Measurements from ENCODE around the gene MED12. TPM values are rescaled to one million over a fixed set of nuclear protein-coding genes. Genes with fewer than 3 reads are reported as not detected.

The MED12 gene
- total RNA-seq, 2 donors from 2014 or later = 22.9 to 48.8 TPM

- Histone ChIP-seq H3K4me3 (no peak overlapping the region), H3K4me1 (ENCODE audit: control insufficient read depth in 1 of 2, low read depth in 2 of 2) (no peaks in the 10 kb centered on the region), H3K36me3 (no peaks in the 10 kb centered on the region), H3K9me3 (no peaks in the 10 kb centered on the region), H3K27me3 (replicated peaks; ENCODE audit: insufficient read depth) (no peaks in the 10 kb centered on the region), H3K27ac (no peak overlapping the region)
- ATAC-seq (ENCODE audit: insufficient number of reproducible peaks, low FRiP score, low read depth) (no peak), DNase-seq (ENCODE audit: low spot score) (no peak)
- no peak for TF ChIP-seq CTCF (IDR thresholded peaks at IDR 0.05)
Observed at GRCh38 chrX:71162981-71163380, 44.6 kb downstream of the MED12 start.

GRCh38 chrX:71164071-71164470, 45.7 kb downstream of the MED12 start:
- Histone ChIP-seq H3K27me3 (replicated peaks; ENCODE audit: insufficient read depth) (no peaks in the 10 kb centered on the region), H3K27ac (no peak overlapping the region), H3K9me3 (no peaks in the 10 kb centered on the region), H3K4me1 (ENCODE audit: control insufficient read depth in 1 of 2, low read depth in 2 of 2) (no peaks in the 10 kb centered on the region), H3K36me3 (no peaks in the 10 kb centered on the region), H3K4me3 (no peak overlapping the region)
- no peak for TF ChIP-seq CTCF (IDR thresholded peaks at IDR 0.05)
- DNase-seq (ENCODE audit: low spot score) (no peak), ATAC-seq (ENCODE audit: insufficient number of reproducible peaks, low FRiP score, low read depth) (no peak)

- Histone ChIP-seq H3K36me3 (no peaks in the 10 kb centered on the region), H3K4me3 (no peak overlapping the region), H3K27me3 (replicated peaks; ENCODE audit: insufficient read depth) (no peaks in the 10 kb centered on the region), H3K4me1 (ENCODE audit: control insufficient read depth in 1 of 2, low read depth in 2 of 2) (no peaks in the 10 kb centered on the region), H3K9me3 (no peaks in the 10 kb centered on the region), H3K27ac (no peak overlapping the region)
- DNase-seq (ENCODE audit: low spot score) = no peak
- no peak for TF ChIP-seq CTCF (IDR thresholded peaks at IDR 0.05)
- ATAC-seq (ENCODE audit: insufficient number of reproducible peaks, low FRiP score, low read depth) = no peak
Observed at GRCh38 chrX:71166461-71166860, 48.1 kb downstream of the MED12 start.

DNA sequence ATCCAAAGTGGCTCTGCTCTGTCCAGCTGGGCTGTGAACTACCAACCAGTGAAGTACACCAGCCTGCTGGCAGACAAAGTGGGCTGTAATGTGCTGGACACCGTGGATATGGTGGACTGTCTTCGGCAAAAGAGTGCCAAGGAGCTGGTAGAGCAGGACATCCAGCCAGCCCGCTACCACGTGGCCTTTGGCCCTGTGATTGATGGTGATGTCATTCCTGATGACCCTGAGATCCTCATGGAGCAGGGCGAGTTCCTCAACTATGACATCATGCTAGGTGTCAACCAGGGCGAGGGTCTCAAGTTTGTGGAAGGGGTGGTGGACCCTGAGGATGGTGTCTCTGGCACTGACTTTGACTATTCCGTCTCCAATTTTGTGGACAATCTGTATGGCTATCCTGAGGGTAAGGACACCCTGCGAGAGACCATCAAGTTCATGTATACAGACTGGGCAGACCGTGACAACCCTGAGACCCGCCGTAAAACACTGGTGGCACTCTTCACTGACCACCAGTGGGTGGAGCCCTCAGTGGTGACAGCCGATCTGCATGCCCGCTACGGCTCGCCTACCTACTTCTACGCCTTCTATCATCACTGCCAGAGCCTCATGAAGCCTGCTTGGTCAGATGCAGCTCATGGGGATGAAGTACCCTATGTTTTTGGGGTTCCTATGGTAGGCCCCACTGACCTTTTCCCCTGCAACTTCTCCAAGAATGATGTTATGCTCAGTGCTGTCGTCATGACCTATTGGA, 48.8 kb downstream of the MED12 start:
- H3K27me3 ChIP-seq (replicated peaks; ENCODE audit: insufficient read depth) = no peaks in the 10 kb centered on the region
- no peak for ATAC-seq (ENCODE audit: insufficient number of reproducible peaks, low FRiP score, low read depth)
- no peak for DNase-seq (ENCODE audit: low spot score)

DNA sequence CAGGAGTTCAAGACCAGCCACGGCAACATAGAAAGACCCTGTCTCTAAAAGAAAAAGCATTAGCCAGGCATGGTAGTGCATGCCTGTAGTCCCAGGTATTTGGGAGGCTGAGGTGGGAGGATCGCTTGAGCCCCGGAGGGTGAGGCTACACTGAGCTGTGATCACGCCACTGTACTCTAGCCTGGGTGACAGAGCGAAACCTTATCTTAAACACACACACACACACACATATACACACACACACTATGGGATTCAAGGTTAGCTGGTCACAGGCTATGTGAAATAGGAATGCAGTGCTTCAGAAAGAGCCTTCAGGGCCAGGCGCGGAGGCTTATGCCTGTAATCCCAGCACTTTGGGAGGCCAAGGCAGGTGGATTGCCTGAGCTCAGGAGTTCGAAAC, 49.7 kb downstream of the MED12 start:
- H3K27ac ChIP-seq = no peak overlapping the region
- H3K27me3 ChIP-seq (replicated peaks; ENCODE audit: insufficient read depth) = no peaks in the 10 kb centered on the region
- no peak for TF ChIP-seq CTCF (IDR thresholded peaks at IDR 0.05)
- H3K4me3 ChIP-seq = no peak overlapping the region
- H3K4me1 ChIP-seq (ENCODE audit: control insufficient read depth in 1 of 2, low read depth in 2 of 2) = no peaks in the 10 kb centered on the region
- DNase-seq (ENCODE audit: low spot score) (no peak), ATAC-seq (ENCODE audit: insufficient number of reproducible peaks, low FRiP score, low read depth) (no peak)
- no peaks in the 10 kb centered on the region for H3K36me3 ChIP-seq
- no peaks in the 10 kb centered on the region for H3K9me3 ChIP-seq

More for the DNA sequence above, 48.8 kb downstream of the MED12 start:
- Histone ChIP-seq H3K9me3 (no peaks in the 10 kb centered on the region), H3K4me1 (ENCODE audit: control insufficient read depth in 1 of 2, low read depth in 2 of 2) (no peaks in the 10 kb centered on the region), H3K27ac (no peak overlapping the region), H3K4me3 (no peak overlapping the region), H3K36me3 (no peaks in the 10 kb centered on the region)
- no peak for TF ChIP-seq CTCF (IDR thresholded peaks at IDR 0.05)
